Iris pigment epithelial cell (primary cell): ENCODE measurements around the gene SAMD11.

Experiments used
- DNase-seq: peaks from one replicate; pipeline ENCODE4 v3.0.0-alpha.2; 2011; ENCODE audit warnings: low read depth

SAMD11 gene

GRCh38 chr1:918353-918752 is 5.4 kb upstream of the SAMD11 start:
- DNase-seq: no peak

GRCh38 chr1:918843-919242 is 4.9 kb upstream of the SAMD11 start:
- no peak for DNase-seq

- no peak for DNase-seq
These were observed 4.4 kb upstream of the SAMD11 start for GRCh38 chr1:919271-919872.

GRCh38 chr1:920010-920409 is 3.7 kb upstream of the SAMD11 start:
- DNase-seq: no peak

GRCh38 chr1:920521-920920 is 3.2 kb upstream of the SAMD11 start:
- DNase-seq: no peak

GRCh38 chr1:921011-921837 is 2.5 kb upstream of the SAMD11 start:
- DNase-seq: peak; percentile 83

- no peak for DNase-seq
These were observed 400 bp downstream of the SAMD11 start for GRCh38 chr1:923991-924655.

- DNase-seq: peak; percentile 53
These were observed 1.2 kb downstream of the SAMD11 start for GRCh38 chr1:924656-925560.

- DNase-seq: no peak
These were observed 2.1 kb downstream of the SAMD11 start for GRCh38 chr1:925561-926421.

- no peak for DNase-seq
These were observed 3.5 kb downstream of the SAMD11 start for GRCh38 chr1:927234-927633.

- DNase-seq: no peak
These were observed 4.0 kb downstream of the SAMD11 start for GRCh38 chr1:927748-928147.

GRCh38 chr1:928825-929661 is 5.3 kb downstream of the SAMD11 start:
- no peak for DNase-seq

- DNase-seq: no peak
These were observed 6.2 kb downstream of the SAMD11 start for GRCh38 chr1:929712-930632.

GRCh38 chr1:930633-931138 is 7.0 kb downstream of the SAMD11 start:
- DNase-seq: no peak

GRCh38 chr1:931380-932172 is 7.9 kb downstream of the SAMD11 start:
- DNase-seq: no peak

- no peak for DNase-seq
These were observed 8.4 kb downstream of the SAMD11 start for GRCh38 chr1:932173-932510.

GRCh38 chr1:932776-933602 is 9.3 kb downstream of the SAMD11 start:
- no peak for DNase-seq
